HEK293 (cell line): ENCODE results near the gene RAB11B.

Experiments used
- CTCF ChIA-PET: fragments of 350-600 bp; formaldehyde crosslinking; extraction: SDS; loops from one replicate; lab custom pipeline; 2021; ENCODE audit warnings: antibody characterized with exemption; lab: Yijun Ruan, JAX
- POLR2A ChIA-PET: fragments of 300-600 bp; formaldehyde crosslinking; extraction: SDS; loops from one replicate; lab custom pipeline; 2020; ENCODE audit warnings: antibody characterized with exemption, inconsistent platforms; lab: Yijun Ruan, JAX
- H3K27ac ChIP-seq: fragments of 200-500 bp; sonication (Bioruptor generic); 2 replicates; pipeline ENCODE4 v1.5.1; 2014; ENCODE audit warnings: low read depth, low read length, control low read depth, inconsistent platforms; ENCODE audit errors: extremely low read depth
- H3K36me3 ChIP-seq, 2 experiments: fragments of 200-500 bp in 1 of 2; sonication (Bioruptor generic) in 1 of 2; 1 replicate in 1 of 2; 2 replicates in 1 of 2; pipeline ENCODE4 v1.5.1; 2014 to 2017; ENCODE audit warnings: inconsistent platforms in 2 of 2, low read length in 2 of 2; ENCODE audit not compliant: control insufficient read depth in 2 of 2, insufficient read depth in 1 of 2
- H3K4me1 ChIP-seq: fragments of 200-500 bp; sonication (Bioruptor generic); 2 replicates; pipeline ENCODE4 v1.5.1; 2014; ENCODE audit warnings: mild to moderate bottlenecking, low read length, inconsistent platforms; ENCODE audit not compliant: control insufficient read depth, insufficient read depth
- H3K4me3 ChIP-seq: 2 replicates; pipeline ENCODE4 v1.5.1; 2011; ENCODE audit warnings: low read depth, mild to moderate bottlenecking, control low read depth, low read length, moderate library complexity
- H3K9me3 ChIP-seq: fragments of 200-500 bp; sonication (Bioruptor generic); 2 replicates; pipeline ENCODE4 v1.5.1; 2014; ENCODE audit warnings: low read depth, low read length, inconsistent platforms; ENCODE audit not compliant: control insufficient read depth, insufficient read depth
- GLIS2 ChIP-seq: fragments of 450-650 bp; formaldehyde crosslinking; IDR thresholded peaks from 2 replicates; pipeline ENCODE4 v1.5.1; 2016; ENCODE audit warnings: missing biosample characterization, missing genetic modification characterization
- IKZF3 ChIP-seq: fragments of 450-650 bp; IDR thresholded peaks from 2 replicates; pipeline ENCODE4 v1.5.0; 2018; ENCODE audit warnings: missing biosample characterization, mild to moderate bottlenecking, missing genetic modification characterization, moderate library complexity
- KLF1 ChIP-seq: fragments of 450-650 bp; formaldehyde crosslinking; IDR thresholded peaks from 2 replicates; pipeline ENCODE4 v1.5.1; 2016; ENCODE audit warnings: missing biosample characterization, missing genetic modification characterization
- MZF1 ChIP-seq: fragments of 450-650 bp; formaldehyde crosslinking; IDR thresholded peaks from 2 replicates; pipeline ENCODE4 v1.5.1; 2017; ENCODE audit warnings: missing biosample characterization, missing genetic modification characterization, borderline replicate concordance
- PRDM1 ChIP-seq: fragments of 450-650 bp; formaldehyde crosslinking; IDR thresholded peaks from 2 replicates; pipeline ENCODE4; 2016; ENCODE audit warnings: missing biosample characterization, missing genetic modification characterization
- SP2 ChIP-seq: fragments of 450-650 bp; formaldehyde crosslinking; IDR thresholded peaks from 2 replicates; pipeline ENCODE4 v1.5.1; 2016; ENCODE audit warnings: missing biosample characterization, missing genetic modification characterization
- SP7 ChIP-seq: fragments of 450-650 bp; formaldehyde crosslinking; IDR thresholded peaks from 2 replicates; pipeline ENCODE4 v1.5.1; 2016; ENCODE audit warnings: missing biosample characterization, missing genetic modification characterization
- WT1 ChIP-seq: fragments of 450-650 bp; formaldehyde crosslinking; IDR thresholded peaks from 2 replicates; pipeline ENCODE4 v1.5.1; 2016; ENCODE audit warnings: missing biosample characterization, missing genetic modification characterization
- YY1 ChIP-seq: fragments of 450-650 bp; formaldehyde crosslinking; IDR thresholded peaks from 2 replicates; pipeline ENCODE4 v1.5.1; 2018; ENCODE audit warnings: missing biosample characterization, missing genetic modification characterization
- ZBTB17 ChIP-seq: fragments of 450-650 bp; formaldehyde crosslinking; IDR thresholded peaks from 2 replicates; pipeline ENCODE4 v1.5.1; 2016; ENCODE audit warnings: missing biosample characterization, missing genetic modification characterization
- ZBTB8A ChIP-seq: fragments of 450-650 bp; formaldehyde crosslinking; IDR thresholded peaks from 2 replicates; pipeline ENCODE4 v1.5.1; 2016; ENCODE audit warnings: missing biosample characterization, missing genetic modification characterization
- ZEB2 ChIP-seq: fragments of 450-650 bp; formaldehyde crosslinking; IDR thresholded peaks from 2 replicates; pipeline ENCODE4 v1.5.1; 2016; ENCODE audit warnings: missing biosample characterization, missing genetic modification characterization
- ZIC2 ChIP-seq: fragments of 450-650 bp; formaldehyde crosslinking; IDR thresholded peaks from 2 replicates; pipeline ENCODE4 v1.5.1; 2016; ENCODE audit warnings: missing biosample characterization, missing genetic modification characterization
- ZNF221 ChIP-seq: fragments of 450-650 bp; formaldehyde crosslinking; IDR thresholded peaks from 2 replicates; pipeline ENCODE4 v1.5.1; 2017; ENCODE audit warnings: missing biosample characterization, missing genetic modification characterization, borderline replicate concordance
- ZNF529 ChIP-seq: fragments of 450-650 bp; formaldehyde crosslinking; IDR thresholded peaks from 2 replicates; pipeline ENCODE4 v1.5.1; 2017; ENCODE audit warnings: missing genetic modification characterization, missing biosample characterization; ENCODE audit not compliant: insufficient replicate concordance
- ZNF660 ChIP-seq: fragments of 450-650 bp; IDR thresholded peaks from 2 replicates; pipeline ENCODE4 v1.5.1; 2018; ENCODE audit warnings: missing biosample characterization, mild to moderate bottlenecking, missing genetic modification characterization
- ZNF791 ChIP-seq: fragments of 450-650 bp; formaldehyde crosslinking; IDR thresholded peaks from 2 replicates; pipeline ENCODE4 v1.5.1; 2016; ENCODE audit warnings: missing biosample characterization, missing genetic modification characterization
- TF ChIP-seq, protein P1 (sequence below): fragments of 450-650 bp; formaldehyde crosslinking; IDR thresholded peaks from 2 replicates; pipeline ENCODE4 v1.5.1; 2016; ENCODE audit warnings: missing biosample characterization, missing genetic modification characterization
- TF ChIP-seq, protein P2 (sequence below): fragments of 450-650 bp; formaldehyde crosslinking; conservative IDR thresholded peaks from 2 replicates; pipeline ENCODE4 v1.5.1; 2016; ENCODE audit warnings: low read depth, missing biosample characterization, missing genetic modification characterization
- TF ChIP-seq, protein P3 (sequence below): fragments of 450-650 bp; formaldehyde crosslinking; IDR thresholded peaks from 2 replicates; pipeline ENCODE4 v1.5.1; 2016; ENCODE audit warnings: missing biosample characterization, missing genetic modification characterization
- TF ChIP-seq, protein P4 (sequence below): fragments of 450-650 bp; formaldehyde crosslinking; IDR thresholded peaks from 2 replicates; pipeline ENCODE4 v1.5.1; 2017; ENCODE audit warnings: missing biosample characterization, mild to moderate bottlenecking, missing genetic modification characterization, moderate library complexity

RAB11B gene

DNA sequence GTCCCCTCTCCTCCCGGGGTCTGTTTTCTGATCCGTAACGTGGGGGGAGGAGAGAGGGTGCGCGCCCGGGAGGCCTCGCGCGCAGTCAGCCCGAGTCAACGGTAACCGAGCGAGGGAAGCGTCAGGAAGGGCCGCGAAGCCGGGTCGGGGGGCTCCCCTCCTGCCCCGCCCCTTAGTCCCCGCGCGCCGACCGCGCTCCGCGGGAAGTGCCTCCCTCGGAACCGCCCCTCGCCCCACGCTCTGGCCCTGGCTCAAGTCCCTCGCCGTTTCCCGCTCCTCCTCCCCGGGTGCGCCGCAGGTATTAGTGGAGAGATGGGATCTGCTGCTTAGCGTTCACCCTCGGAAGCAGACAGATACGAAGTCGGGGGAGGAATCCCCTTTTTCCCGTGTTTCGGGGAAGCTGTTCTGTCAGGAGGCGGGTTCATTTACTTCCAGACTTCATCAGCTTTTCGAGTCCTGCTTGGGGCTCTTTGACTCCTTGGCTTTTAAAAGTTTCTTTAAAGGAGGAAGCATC, 55.4 kb downstream of the RAB11B start (continued):
- TF ChIP-seq, protein P1, sequence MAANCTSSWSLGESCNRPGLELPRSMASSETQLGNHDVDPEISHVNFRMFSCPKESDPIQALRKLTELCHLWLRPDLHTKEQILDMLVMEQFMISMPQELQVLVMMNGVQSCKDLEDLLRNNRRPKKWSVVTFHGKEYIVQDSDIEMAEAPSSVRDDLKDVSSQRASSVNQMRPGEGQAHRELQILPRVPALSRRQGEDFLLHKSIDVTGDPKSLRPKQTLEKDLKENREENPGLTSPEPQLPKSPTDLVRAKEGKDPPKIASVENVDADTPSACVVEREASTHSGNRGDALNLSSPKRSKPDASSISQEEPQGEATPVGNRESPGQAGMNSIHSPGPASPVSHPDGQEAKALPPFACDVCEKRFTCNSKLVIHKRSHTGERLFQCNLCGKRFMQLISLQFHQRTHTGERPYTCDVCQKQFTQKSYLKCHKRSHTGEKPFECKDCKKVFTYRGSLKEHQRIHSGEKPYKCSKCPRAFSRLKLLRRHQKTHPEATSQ, result no peak
- TF ChIP-seq YY1 (tag by site-specific recombination) (no peak), SP2 (tag by site-specific recombination) (peak; percentile 76), ZNF221 (no peak), IKZF3 (tag by site-specific recombination) (peak; percentile 29; the same call in 1 of the 2 replicates), ZIC2 (tag by site-specific recombination) (peak; percentile 85), KLF1 (tag by site-specific recombination) (peak; percentile 45; the same call in 1 of the 2 replicates), GLIS2 (tag by site-specific recombination) (peak; percentile 76; the same call in 1 of the 2 replicates), ZNF791 (tag by site-specific recombination) (no peak), MZF1 (no peak), WT1 (tag by site-specific recombination) (0 out of 2 replicates have a peak, but pooled peaks have one; percentile 38)
- TF ChIP-seq, protein P2, sequence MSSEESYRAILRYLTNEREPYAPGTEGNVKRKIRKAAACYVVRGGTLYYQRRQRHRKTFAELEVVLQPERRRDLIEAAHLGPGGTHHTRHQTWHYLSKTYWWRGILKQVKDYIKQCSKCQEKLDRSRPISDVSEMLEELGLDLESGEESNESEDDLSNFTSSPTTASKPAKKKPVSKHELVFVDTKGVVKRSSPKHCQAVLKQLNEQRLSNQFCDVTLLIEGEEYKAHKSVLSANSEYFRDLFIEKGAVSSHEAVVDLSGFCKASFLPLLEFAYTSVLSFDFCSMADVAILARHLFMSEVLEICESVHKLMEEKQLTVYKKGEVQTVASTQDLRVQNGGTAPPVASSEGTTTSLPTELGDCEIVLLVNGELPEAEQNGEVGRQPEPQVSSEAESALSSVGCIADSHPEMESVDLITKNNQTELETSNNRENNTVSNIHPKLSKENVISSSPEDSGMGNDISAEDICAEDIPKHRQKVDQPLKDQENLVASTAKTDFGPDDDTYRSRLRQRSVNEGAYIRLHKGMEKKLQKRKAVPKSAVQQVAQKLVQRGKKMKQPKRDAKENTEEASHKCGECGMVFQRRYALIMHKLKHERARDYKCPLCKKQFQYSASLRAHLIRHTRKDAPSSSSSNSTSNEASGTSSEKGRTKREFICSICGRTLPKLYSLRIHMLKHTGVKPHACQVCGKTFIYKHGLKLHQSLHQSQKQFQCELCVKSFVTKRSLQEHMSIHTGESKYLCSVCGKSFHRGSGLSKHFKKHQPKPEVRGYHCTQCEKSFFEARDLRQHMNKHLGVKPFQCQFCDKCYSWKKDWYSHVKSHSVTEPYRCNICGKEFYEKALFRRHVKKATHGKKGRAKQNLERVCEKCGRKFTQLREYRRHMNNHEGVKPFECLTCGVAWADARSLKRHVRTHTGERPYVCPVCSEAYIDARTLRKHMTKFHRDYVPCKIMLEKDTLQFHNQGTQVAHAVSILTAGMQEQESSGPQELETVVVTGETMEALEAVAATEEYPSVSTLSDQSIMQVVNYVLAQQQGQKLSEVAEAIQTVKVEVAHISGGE (tag by site-specific recombination), result peak; percentile 17; the same call in 1 of the 2 replicates
- TF ChIP-seq, protein P3, sequence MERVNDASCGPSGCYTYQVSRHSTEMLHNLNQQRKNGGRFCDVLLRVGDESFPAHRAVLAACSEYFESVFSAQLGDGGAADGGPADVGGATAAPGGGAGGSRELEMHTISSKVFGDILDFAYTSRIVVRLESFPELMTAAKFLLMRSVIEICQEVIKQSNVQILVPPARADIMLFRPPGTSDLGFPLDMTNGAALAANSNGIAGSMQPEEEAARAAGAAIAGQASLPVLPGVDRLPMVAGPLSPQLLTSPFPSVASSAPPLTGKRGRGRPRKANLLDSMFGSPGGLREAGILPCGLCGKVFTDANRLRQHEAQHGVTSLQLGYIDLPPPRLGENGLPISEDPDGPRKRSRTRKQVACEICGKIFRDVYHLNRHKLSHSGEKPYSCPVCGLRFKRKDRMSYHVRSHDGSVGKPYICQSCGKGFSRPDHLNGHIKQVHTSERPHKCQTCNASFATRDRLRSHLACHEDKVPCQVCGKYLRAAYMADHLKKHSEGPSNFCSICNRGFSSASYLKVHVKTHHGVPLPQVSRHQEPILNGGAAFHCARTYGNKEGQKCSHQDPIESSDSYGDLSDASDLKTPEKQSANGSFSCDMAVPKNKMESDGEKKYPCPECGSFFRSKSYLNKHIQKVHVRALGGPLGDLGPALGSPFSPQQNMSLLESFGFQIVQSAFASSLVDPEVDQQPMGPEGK, result peak; percentile 84; the same call in 1 of the 2 replicates

DNA sequence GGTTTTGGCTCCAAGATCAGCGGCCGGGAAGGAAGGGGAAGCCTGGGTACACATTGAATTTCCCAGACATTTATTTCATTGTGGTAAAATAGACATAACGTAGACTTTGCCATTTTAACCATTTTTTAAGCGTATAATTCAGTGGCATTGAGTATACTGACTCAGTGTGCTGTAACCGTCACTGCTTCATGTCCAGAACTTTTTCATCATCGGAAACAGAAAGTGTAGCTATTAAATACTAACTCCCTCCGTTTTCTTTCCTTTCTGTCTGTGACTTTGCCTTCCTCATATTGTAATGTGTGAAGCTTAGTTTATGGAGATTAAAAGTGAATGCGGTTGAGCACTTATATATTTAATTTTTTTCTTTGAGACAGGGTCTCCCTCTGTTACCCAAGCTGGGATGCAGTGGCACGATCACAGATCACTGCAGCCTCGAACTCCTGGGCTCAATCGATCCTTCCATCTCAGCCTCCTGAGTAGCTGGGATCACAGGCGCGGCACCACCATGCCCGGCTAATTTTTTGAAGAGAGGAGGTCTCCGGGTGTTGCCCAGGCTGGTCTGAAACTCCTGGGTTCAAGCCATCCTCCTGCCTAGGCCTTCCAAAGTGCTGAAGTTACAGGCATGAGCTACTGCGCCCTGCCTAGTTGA, 56.0 kb downstream of the RAB11B start:
- Histone ChIP-seq H3K4me1 (peaks cover 14% of the 10 kb centered on the region), H3K27ac (peak overlapping the region; percentile 88; the same call in 1 of the 2 replicates), H3K4me3 (peak overlapping the region; percentile 95), H3K36me3 (peaks cover 0 to 22% of the 10 kb centered on the region in 2 experiments; a peak in 2 of 3 replicates), H3K9me3 (no peaks in the 10 kb centered on the region)
- CTCF ChIA-PET, result interaction anchor here (0.6 to 1.9 kb wide), 4 partner anchors 12 to 92 kb away, joined by 3 to 7 read pairs (median 5); no protein-coding TSS in a partner anchor
- no peak for TF ChIP-seq GLIS2 (tag by site-specific recombination)
- no peak for TF ChIP-seq ZBTB8A (tag by site-specific recombination)
- TF ChIP-seq ZBTB17 (tag by site-specific recombination), result peak; percentile 94
- TF ChIP-seq SP7 (tag by site-specific recombination), result no peak
- no peak for TF ChIP-seq ZEB2
- TF ChIP-seq, protein P4, sequence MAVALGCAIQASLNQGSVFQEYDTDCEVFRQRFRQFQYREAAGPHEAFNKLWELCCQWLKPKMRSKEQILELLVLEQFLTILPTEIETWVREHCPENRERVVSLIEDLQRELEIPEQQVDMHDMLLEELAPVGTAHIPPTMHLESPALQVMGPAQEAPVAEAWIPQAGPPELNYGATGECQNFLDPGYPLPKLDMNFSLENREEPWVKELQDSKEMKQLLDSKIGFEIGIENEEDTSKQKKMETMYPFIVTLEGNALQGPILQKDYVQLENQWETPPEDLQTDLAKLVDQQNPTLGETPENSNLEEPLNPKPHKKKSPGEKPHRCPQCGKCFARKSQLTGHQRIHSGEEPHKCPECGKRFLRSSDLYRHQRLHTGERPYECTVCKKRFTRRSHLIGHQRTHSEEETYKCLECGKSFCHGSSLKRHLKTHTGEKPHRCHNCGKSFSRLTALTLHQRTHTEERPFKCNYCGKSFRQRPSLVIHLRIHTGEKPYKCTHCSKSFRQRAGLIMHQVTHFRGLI (tag by site-specific recombination), result no peak
- TF ChIP-seq ZNF529 (tag by site-specific recombination), result no peak
- TF ChIP-seq ZNF660 (tag by site-specific recombination), result no peak
- peak; percentile 51; the same call in 1 of the 2 replicates for TF ChIP-seq PRDM1 (tag by site-specific recombination)
- POLR2A ChIA-PET, result interaction anchor here (1.0 to 7.0 kb wide), 4 partner anchors 32 to 68 kb away, joined by 3 to 47 read pairs (median 4); partner anchors contain the start of genes MARCHF2 and ZNF414
